ENCODE measurements around the gene ACSF3. TPM values are rescaled to one million over a fixed set of nuclear protein-coding genes. Genes with fewer than 3 reads are reported as not detected.

Gene ACSF3
- polyA plus RNA-seq, 1 donor from 2014 or later = 20.8 TPM

DNA sequence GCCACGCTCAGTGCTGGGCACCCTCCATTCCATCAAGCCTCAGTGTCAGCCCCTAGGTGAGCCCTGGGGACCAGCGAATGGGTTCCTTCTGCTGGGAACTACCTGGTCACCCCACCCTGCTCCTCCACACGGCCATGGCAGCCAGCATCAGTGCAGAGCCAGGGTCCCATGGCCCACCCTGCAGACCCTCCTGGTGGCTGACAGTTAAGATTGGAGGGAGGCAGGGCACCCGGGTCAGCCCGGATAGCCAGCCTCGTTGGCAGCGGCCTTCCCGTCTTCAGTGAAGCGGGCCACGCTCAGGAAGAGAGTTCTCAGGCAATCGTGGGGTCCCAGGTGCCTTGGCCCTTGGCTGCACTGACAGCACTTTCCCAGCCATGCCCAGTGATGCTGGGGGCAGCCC is 37.1 kb upstream of the ACSF3 start:
- Histone ChIP-seq H3K9me3 (ENCODE audit: low read length) (no peaks in the 10 kb centered on the region), H3K4me3 (ENCODE audit: low read length) (no peak overlapping the region), H3K9me2 (ENCODE audit: insufficient read depth, low read length) (no peaks in the 10 kb centered on the region), H4K20me1 (ENCODE audit: insufficient read depth) (no peaks in the 10 kb centered on the region), H3K27ac (ENCODE audit: low read length) (no peak overlapping the region), H3K9ac (ENCODE audit: low read length) (no peak overlapping the region), H3K79me2 (replicated peaks; ENCODE audit: insufficient read depth, low read length) (no peaks in the 10 kb centered on the region), H3K4me2 (ENCODE audit: low read length) (no peak overlapping the region), H3K27me3 (ENCODE audit: insufficient read depth, low read depth, low read length) (no peaks in the 10 kb centered on the region), H3K36me3 (ENCODE audit: insufficient read depth, low read length) (no peaks in the 10 kb centered on the region), H2AFZ (ENCODE audit: low read depth, low read length) (no peak overlapping the region), H3F3A (ENCODE audit: insufficient read depth, low read length, poor library complexity, severe bottlenecking) (no peaks in the 10 kb centered on the region)
- TF ChIP-seq MXI1 (conservative IDR thresholded peaks at IDR 0.05; ENCODE audit: poor library complexity, severe bottlenecking) (no peak), EZH2 (IDR thresholded peaks at IDR 0.05; ENCODE audit: borderline replicate concordance, insufficient read depth, low read length, poor library complexity, severe bottlenecking) (no peak), TAF1 (IDR thresholded peaks at IDR 0.05; ENCODE audit: low read depth) (no peak), POLR2AphosphoS5 (IDR thresholded peaks at IDR 0.05) (no peak), EP300 (conservative IDR thresholded peaks at IDR 0.05; ENCODE audit: poor library complexity, severe bottlenecking) (no peak), RAD21 (conservative IDR thresholded peaks at IDR 0.05) (no peak), SMC3 (conservative IDR thresholded peaks at IDR 0.05; ENCODE audit: poor library complexity) (no peak)
- TF ChIP-seq, protein P1, sequence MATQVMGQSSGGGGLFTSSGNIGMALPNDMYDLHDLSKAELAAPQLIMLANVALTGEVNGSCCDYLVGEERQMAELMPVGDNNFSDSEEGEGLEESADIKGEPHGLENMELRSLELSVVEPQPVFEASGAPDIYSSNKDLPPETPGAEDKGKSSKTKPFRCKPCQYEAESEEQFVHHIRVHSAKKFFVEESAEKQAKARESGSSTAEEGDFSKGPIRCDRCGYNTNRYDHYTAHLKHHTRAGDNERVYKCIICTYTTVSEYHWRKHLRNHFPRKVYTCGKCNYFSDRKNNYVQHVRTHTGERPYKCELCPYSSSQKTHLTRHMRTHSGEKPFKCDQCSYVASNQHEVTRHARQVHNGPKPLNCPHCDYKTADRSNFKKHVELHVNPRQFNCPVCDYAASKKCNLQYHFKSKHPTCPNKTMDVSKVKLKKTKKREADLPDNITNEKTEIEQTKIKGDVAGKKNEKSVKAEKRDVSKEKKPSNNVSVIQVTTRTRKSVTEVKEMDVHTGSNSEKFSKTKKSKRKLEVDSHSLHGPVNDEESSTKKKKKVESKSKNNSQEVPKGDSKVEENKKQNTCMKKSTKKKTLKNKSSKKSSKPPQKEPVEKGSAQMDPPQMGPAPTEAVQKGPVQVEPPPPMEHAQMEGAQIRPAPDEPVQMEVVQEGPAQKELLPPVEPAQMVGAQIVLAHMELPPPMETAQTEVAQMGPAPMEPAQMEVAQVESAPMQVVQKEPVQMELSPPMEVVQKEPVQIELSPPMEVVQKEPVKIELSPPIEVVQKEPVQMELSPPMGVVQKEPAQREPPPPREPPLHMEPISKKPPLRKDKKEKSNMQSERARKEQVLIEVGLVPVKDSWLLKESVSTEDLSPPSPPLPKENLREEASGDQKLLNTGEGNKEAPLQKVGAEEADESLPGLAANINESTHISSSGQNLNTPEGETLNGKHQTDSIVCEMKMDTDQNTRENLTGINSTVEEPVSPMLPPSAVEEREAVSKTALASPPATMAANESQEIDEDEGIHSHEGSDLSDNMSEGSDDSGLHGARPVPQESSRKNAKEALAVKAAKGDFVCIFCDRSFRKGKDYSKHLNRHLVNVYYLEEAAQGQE (IDR thresholded peaks at IDR 0.05; ENCODE audit: borderline replicate concordance) = no peak
- TF ChIP-seq, protein P2, sequence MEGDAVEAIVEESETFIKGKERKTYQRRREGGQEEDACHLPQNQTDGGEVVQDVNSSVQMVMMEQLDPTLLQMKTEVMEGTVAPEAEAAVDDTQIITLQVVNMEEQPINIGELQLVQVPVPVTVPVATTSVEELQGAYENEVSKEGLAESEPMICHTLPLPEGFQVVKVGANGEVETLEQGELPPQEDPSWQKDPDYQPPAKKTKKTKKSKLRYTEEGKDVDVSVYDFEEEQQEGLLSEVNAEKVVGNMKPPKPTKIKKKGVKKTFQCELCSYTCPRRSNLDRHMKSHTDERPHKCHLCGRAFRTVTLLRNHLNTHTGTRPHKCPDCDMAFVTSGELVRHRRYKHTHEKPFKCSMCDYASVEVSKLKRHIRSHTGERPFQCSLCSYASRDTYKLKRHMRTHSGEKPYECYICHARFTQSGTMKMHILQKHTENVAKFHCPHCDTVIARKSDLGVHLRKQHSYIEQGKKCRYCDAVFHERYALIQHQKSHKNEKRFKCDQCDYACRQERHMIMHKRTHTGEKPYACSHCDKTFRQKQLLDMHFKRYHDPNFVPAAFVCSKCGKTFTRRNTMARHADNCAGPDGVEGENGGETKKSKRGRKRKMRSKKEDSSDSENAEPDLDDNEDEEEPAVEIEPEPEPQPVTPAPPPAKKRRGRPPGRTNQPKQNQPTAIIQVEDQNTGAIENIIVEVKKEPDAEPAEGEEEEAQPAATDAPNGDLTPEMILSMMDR (IDR thresholded peaks at IDR 0.05; ENCODE audit: poor library complexity, severe bottlenecking) = no peak

- H3K36me3 ChIP-seq (ENCODE audit: insufficient read depth, low read length) = no peaks in the 10 kb centered on the region
- no peak overlapping the region for H3K27ac ChIP-seq (ENCODE audit: low read length)
- no peaks in the 10 kb centered on the region for H3K79me2 ChIP-seq (replicated peaks; ENCODE audit: insufficient read depth, low read length)
- H3K9ac ChIP-seq (ENCODE audit: low read length) = no peak overlapping the region
- no peak overlapping the region for H3K4me2 ChIP-seq (ENCODE audit: low read length)
- no peaks in the 10 kb centered on the region for H3F3A ChIP-seq (ENCODE audit: insufficient read depth, low read length, poor library complexity, severe bottlenecking)
- no peak overlapping the region for H2AFZ ChIP-seq (ENCODE audit: low read depth, low read length)
- H3K9me2 ChIP-seq (ENCODE audit: insufficient read depth, low read length) = no peaks in the 10 kb centered on the region
- no peaks in the 10 kb centered on the region for H3K9me3 ChIP-seq (ENCODE audit: low read length)
- H4K20me1 ChIP-seq (ENCODE audit: insufficient read depth) = no peaks in the 10 kb centered on the region
- no peak overlapping the region for H3K4me3 ChIP-seq (ENCODE audit: low read length)
- H3K27me3 ChIP-seq (ENCODE audit: insufficient read depth, low read depth, low read length) = no peaks in the 10 kb centered on the region
- TF ChIP-seq RAD21 (conservative IDR thresholded peaks at IDR 0.05) = no peak
- TF ChIP-seq MXI1 (conservative IDR thresholded peaks at IDR 0.05; ENCODE audit: poor library complexity, severe bottlenecking) = no peak
- TF ChIP-seq, protein P2 (IDR thresholded peaks at IDR 0.05; ENCODE audit: poor library complexity, severe bottlenecking) = no peak
- TF ChIP-seq, protein P1 (IDR thresholded peaks at IDR 0.05; ENCODE audit: borderline replicate concordance) = no peak
- TF ChIP-seq SMC3 (conservative IDR thresholded peaks at IDR 0.05; ENCODE audit: poor library complexity) = no peak
- no peak for TF ChIP-seq TAF1 (IDR thresholded peaks at IDR 0.05; ENCODE audit: low read depth)
- TF ChIP-seq EZH2 (IDR thresholded peaks at IDR 0.05; ENCODE audit: borderline replicate concordance, insufficient read depth, low read length, poor library complexity, severe bottlenecking) = no peak
- no peak for TF ChIP-seq POLR2AphosphoS5 (IDR thresholded peaks at IDR 0.05)
- no peak for TF ChIP-seq EP300 (conservative IDR thresholded peaks at IDR 0.05; ENCODE audit: poor library complexity, severe bottlenecking)
These were observed 35.9 kb upstream of the ACSF3 start for GRCh38 chr16:89057738-89058137.

Data from neural cell (in vitro differentiated cells).